Measurements from ENCODE around the gene BBS1. TPM values are rescaled to one million over a fixed set of nuclear protein-coding genes. Genes with fewer than 3 reads are reported as not detected.

BBS1 gene
- total RNA-seq (2022; extraction: Qiagen RNA extraction; ENCODE audit: low read depth): 9.8 to 11.9 TPM (median 10.7 TPM) in 5 replicates

DNA sequence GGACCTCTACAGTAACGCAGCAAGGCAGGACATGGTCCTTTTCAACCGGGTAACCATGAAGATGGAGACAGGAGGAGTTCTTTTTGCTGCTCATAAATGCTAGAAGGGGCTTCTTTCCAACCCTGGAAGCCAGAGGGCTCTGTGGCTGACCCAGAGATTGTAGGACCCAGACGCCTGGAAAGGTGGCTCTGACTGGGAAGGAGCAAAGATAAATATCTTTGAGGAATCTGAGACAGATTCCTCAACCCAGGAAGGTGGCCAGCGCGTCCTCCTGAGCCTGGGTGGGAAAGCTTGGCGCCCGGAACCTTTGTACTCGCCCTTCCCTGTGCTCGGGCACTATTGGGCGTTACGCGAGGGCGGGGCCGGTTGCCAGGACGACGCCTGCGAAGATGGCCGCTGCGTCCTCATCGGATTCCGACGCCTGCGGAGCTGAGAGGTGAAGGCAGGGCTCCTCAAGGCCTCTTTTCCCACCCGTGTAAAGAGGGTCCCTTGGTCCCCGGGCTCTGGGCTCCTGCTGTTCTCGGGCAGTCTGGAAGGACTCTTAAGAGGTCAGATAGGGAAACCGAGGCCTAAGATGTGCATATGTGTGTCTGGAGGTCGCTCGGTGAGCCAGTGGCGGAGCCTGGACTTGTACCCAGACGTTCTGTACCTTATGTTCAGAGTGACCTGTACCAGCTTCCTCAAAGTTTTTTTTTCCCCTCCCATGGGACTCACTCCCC lies at the start of gene BBS1:
BBS1 (plus strand) TSS at position 365 of the 719 bp plus-strand sequence; CDS start at position 390, 25 bp downstream.

DNA sequence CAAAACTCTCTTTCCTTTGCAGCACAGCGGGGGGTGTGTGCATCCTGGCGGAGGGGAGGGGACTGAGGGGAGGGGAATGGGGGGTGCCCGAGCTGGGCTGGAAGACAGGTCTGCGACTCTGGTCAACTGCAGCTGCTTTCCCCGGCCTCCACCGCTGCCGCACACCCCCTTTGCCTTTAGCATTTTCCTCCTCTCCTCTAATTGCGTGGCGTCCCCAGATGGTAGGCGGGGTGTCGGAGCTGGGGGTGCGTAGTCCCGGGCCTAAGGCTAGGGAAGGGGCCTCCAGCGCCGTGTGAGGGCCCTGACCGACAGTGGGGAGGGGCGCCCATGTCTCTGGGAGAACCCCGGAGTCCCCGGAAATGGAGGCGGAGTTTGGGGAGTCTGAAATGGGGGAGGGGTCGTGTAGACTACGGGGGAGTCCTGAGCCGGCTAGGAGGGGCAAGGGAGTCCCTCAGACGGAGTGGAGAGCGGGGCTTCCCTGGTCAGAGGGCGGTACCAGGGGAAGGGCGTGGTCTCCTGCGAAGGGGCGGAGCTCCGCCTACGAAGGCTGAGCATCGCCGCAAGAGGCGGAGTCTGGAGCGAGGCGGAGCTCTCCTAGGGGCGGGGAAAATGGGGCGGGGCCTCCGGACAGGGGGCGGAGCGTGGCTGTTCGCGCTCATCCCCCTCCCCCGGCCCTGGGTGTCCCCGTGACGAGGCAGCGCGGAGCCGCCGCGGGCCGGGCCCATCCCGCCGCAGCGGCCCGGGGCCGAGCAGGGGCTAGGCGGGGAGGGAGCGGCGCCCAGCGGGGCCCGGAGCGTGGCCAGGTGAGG lies 44.0 kb upstream of the BBS1 start, which contains the start of gene PELI3:
PELI3 (plus strand) TSS at position 681 of the 809 bp plus-strand sequence. CDS start 1,224 bp downstream, outside the sequence.

DNA sequence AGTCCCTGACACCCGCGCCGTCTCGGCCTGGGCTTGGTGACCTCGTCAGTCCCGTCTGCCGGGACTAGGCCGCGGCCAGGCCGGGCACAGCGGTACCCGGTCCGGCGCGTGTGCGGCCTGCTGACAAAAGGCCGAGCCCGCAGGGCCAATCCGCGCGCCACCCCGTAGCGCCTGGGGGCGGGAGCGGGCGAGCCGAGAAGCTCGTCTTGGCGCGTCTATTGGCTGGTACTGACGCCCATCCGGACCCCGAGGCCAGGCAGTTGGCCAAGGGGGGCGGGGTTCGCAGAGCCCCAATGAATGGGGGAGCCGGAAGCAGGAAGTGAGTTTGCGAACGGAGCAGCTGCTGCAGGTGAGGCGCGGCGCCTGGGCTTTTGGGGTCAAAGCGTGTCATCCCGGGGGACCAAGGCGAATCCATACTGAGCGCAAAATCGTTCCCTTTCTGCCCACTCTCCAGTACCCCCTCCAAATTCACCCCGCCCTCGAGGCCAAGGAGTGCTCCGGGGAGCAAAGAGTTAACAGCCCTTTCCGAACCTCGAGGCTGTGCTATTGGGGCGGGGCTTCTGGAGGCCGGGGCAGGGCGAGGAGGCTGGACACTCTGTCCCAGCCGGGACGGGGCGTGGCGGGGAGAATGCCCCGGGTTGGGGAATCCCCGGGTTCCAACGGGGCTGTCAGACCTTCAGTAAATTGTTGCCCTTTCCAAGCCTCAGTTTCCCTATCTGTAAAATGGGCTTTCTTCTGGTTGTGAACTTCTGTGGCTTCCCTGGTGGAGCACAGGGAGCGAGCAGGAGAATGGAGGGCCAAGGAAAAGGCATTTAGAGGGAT lies 30.1 kb upstream of the BBS1 start, which contains the start of gene DPP3:
DPP3 (plus strand) TSS at position 318 of the 822 bp plus-strand sequence. CDS start 1,767 bp downstream, outside the sequence.

DNA sequence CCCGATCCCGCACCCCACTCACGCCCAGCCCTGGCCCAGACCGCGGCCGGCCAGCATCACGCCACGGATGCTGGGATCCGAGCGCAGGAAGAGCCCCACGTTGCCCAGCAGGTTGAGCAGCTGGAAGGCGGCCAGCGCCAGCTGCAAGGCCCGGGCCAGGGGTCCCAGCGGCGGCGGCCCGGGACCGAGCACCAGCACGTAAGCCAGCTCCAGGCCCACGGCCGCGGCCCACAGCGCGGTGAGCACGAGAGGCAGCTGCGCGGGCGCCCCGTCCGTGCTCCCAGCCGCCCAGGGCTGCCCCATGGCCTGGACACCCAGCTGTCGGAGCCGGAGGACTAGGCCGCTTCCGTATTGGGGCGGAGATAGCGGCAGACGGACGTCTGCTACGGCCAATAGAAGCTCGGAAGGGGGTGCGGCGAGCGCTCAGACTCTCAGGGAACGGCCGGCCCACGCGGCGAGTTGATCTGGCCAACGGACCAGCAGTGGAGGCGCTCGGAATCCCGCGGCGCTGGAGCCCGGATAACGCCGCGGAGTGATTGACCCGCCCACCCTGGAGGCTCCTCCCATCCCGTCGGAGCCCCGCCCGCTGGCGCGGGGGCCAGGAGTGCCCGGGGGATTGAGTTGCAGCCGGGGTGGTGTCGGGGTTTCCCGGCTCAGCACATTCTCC lies 35.4 kb downstream of the BBS1 start, which contains the start of gene ZDHHC24:
ZDHHC24 (minus strand) TSS at position 348 of the 667 bp plus-strand sequence; CDS start at position 303, 45 bp downstream.

DNA sequence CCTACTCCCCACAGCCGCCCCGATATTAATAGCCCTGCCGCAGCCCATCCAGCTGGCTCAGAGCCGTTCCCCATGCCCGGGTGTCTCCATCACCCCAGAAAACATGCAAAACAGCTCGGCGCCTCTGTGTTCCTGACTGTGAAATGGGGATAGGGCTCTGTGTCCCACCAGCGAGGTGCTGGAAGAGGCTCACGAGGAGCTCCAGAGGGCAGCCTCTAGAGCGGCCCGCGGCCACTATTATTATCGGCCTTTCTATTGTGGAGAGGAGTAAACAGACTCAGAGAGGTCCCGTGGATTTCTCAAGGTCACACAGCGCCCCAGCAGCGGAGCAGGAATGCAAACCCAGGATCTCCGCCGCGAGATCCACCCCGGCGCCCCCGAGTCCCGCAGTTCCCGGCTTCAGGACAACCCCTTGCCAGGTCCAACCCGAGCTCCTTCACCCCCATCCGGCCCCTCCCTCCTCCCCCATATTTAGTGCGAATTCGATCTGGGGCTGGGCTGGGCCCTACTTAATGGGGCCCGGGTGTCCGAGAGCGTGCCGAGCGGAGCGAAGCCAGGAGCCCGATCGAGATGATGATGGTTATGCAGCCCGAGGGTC lies 36.0 kb downstream of the BBS1 start, which contains the start of gene ACTN3:
ACTN3 (plus strand) TSS at position 536 of the 598 bp plus-strand sequence; CDS start at position 571, 35 bp downstream.

DNA sequence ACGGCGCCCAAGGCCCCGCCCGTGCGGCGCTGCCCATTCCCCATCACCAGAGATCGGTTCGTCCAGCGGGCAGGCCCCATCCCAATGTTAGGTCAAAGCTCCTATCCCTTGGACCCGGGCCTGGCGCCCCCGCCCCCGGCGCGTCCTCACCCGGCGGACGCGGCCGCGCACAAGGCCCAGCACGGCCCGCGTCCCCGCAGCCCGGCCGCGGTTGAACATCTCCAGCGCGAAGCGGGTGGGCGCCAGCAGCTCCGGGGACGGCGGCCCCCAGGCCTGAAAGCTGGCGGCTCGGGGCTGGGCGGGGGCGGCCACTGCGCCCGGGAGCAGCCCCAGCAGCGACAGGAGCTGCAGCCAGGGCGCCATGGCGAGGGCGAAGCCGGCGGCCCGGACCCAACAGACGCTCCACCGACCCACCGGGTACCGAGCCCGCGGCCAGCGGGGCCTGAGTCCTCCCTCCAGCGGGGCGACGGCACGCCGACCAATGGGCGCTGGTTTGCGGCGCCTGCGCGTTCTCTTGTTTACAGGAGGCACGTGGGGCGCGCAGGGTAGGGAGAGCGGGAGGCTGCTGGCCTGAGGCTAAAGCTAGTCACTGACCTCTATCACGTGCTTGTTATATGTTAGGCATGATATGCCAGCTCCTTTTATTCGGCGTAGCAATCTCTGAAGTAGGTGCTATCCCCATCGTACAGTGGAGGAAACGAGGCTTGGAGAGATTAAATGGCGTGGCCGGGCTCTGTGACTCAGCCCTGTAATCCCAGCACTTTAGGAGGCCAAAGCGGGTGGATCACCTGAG lies 57.9 kb downstream of the BBS1 start, which contains the start of gene CTSF:
CTSF (minus strand) TSS at position 483 of the 793 bp plus-strand sequence; CDS start at position 363, 120 bp downstream.

Other genes starting within 250 kb of the BBS1 start
- gene RAB1B, start 242.0 kb upstream of the BBS1 start, total RNA-seq (2022; extraction: Qiagen RNA extraction; ENCODE audit: low read depth): 120 to 147 TPM (median 144 TPM) in 5 replicates
- gene CNIH2, start 232.5 kb upstream of the BBS1 start, total RNA-seq (2022; extraction: Qiagen RNA extraction; ENCODE audit: low read depth): 1.7 to 2.4 TPM (median 2.4 TPM) in 5 replicates
- 96.1 to 128 TPM (median 120 TPM) in 5 replicates for gene YIF1A, start 221.5 kb upstream of the BBS1 start, total RNA-seq (2022; extraction: Qiagen RNA extraction; ENCODE audit: low read depth)
- gene TMEM151A, start 218.7 kb upstream of the BBS1 start, total RNA-seq (2022; extraction: Qiagen RNA extraction; ENCODE audit: low read depth): 2.2 to 4.0 TPM (median 3.7 TPM) in 5 replicates
- not detected in 5 replicates for gene CD248, start 193.6 kb upstream of the BBS1 start, total RNA-seq (2022; extraction: Qiagen RNA extraction; ENCODE audit: low read depth)
- gene RIN1, start 174.2 kb upstream of the BBS1 start, total RNA-seq (2022; extraction: Qiagen RNA extraction; ENCODE audit: low read depth): 25.9 to 37.9 TPM (median 35.9 TPM) in 5 replicates
- gene BRMS1, start 165.5 kb upstream of the BBS1 start, total RNA-seq (2022; extraction: Qiagen RNA extraction; ENCODE audit: low read depth): 76.2 to 102 TPM (median 88.6 TPM) in 5 replicates
- gene B4GAT1, start 163.0 kb upstream of the BBS1 start, total RNA-seq (2022; extraction: Qiagen RNA extraction; ENCODE audit: low read depth): 12.6 to 17.8 TPM (median 17.0 TPM) in 5 replicates
- gene SLC29A2, start 138.9 kb upstream of the BBS1 start, total RNA-seq (2022; extraction: Qiagen RNA extraction; ENCODE audit: low read depth): 3.5 to 5.7 TPM (median 5.3 TPM) in 5 replicates
- gene NPAS4, start 89.6 kb upstream of the BBS1 start, total RNA-seq (2022; extraction: Qiagen RNA extraction; ENCODE audit: low read depth): not detected in 5 replicates
- gene MRPL11, start 71.8 kb upstream of the BBS1 start, total RNA-seq (2022; extraction: Qiagen RNA extraction; ENCODE audit: low read depth): 98.8 to 122 TPM (median 111 TPM) in 5 replicates
- gene PELI3, start 43.7 kb upstream of the BBS1 start, total RNA-seq (2022; extraction: Qiagen RNA extraction; ENCODE audit: low read depth): 3.7 to 5.8 TPM (median 4.8 TPM) in 5 replicates
- 51.9 to 59.3 TPM (median 57.4 TPM) in 5 replicates for gene DPP3, start 30.2 kb upstream of the BBS1 start, total RNA-seq (2022; extraction: Qiagen RNA extraction; ENCODE audit: low read depth)
- gene ZDHHC24, start 35.4 kb downstream of the BBS1 start, total RNA-seq (2022; extraction: Qiagen RNA extraction; ENCODE audit: low read depth): 7.4 to 14.0 TPM (median 12.4 TPM) in 5 replicates
- gene ACTN3, start 36.3 kb downstream of the BBS1 start, total RNA-seq (2022; extraction: Qiagen RNA extraction; ENCODE audit: low read depth): 0.05 TPM in 1 of 5 replicates, not detected in the others
- gene CTSF, start 58.0 kb downstream of the BBS1 start, total RNA-seq (2022; extraction: Qiagen RNA extraction; ENCODE audit: low read depth): 31.3 to 37.8 TPM (median 33.7 TPM) in 5 replicates
- gene CCDC87, start 82.4 kb downstream of the BBS1 start, total RNA-seq (2022; extraction: Qiagen RNA extraction; ENCODE audit: low read depth): 0.21 to 0.68 TPM (median 0.53 TPM) in 5 replicates
- gene CCS, start 82.5 kb downstream of the BBS1 start, total RNA-seq (2022; extraction: Qiagen RNA extraction; ENCODE audit: low read depth): 24.5 to 30.1 TPM (median 26.7 TPM) in 5 replicates
- 59.5 to 81.7 TPM (median 68.6 TPM) in 5 replicates for gene RBM14, start 106.0 kb downstream of the BBS1 start, total RNA-seq (2022; extraction: Qiagen RNA extraction; ENCODE audit: low read depth)
- 133 to 146 TPM (median 135 TPM) in 5 replicates for gene RBM4, start 128.1 kb downstream of the BBS1 start, total RNA-seq (2022; extraction: Qiagen RNA extraction; ENCODE audit: low read depth)
- gene RBM4B, start 167.3 kb downstream of the BBS1 start, total RNA-seq (2022; extraction: Qiagen RNA extraction; ENCODE audit: low read depth): 18.5 to 19.9 TPM (median 18.9 TPM) in 5 replicates
- gene SPTBN2, start 218.6 kb downstream of the BBS1 start, total RNA-seq (2022; extraction: Qiagen RNA extraction; ENCODE audit: low read depth): 8.0 to 11.7 TPM (median 9.5 TPM) in 5 replicates

All from A549 treated with GW870086 at 1 μM for 4 hours (cell line).